Activated CD4-positive, CD25-positive, alpha-beta regulatory T cell treated with anti-CD3 and anti-CD28 coated beads, Interleukin-2, amount 50 U/mL, for 24 hours (primary cell): Measurements from ENCODE around the gene FRZB.

ENCODE experiments used
- ATAC-seq, 2 donors: fragments of 150-1000 bp; cut with Tn5 transposase; one replicate each; pipeline ENCODE4 v1.10.0; 2021; ENCODE audit warnings: mild to moderate bottlenecking in 1 of 2, moderate library complexity in 1 of 2

The FRZB gene

DNA sequence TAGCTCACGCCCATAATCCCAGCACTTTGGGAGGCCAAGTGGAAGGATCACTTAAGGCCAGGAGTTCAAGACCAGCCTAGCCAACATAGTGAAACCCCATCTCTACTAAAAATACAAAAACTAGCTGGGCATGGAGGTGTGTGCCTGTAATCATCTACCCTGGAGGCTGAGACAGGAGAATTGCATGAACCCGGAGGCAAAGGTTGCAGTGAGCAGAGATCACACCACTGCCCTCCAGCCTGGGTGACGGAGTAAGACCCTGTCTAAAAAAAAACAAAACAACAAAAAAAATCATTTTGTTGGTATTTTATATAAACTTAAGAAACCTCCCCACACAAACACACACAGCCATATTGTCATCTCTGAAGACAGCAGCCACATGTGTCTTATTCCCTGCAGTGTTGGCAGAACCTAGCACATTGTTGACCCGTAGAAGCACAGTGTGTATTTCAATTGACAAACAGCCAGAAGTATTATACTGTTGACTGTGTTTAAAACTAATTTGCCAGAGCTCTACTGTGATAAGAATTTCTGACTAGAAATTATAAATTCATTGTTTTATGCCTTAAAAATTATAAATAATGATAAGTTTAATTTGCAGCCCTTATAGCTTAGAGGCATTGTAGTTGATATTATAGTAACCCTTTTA is 82.3 kb downstream of the FRZB start:
- no peak for ATAC-seq
